ENCODE data around the gene KRT34.

GRCh38 chr17:41417576-41418015, 35.5 kb upstream of the KRT34 start:
- TF ChIP-seq SIN3A (IDR thresholded peaks at IDR 0.05; ENCODE audit: borderline replicate concordance, low read depth, low read length) (no peak), JUND (IDR thresholded peaks at IDR 0.05) (no peak), EZH2phosphoT487 (IDR thresholded peaks at IDR 0.05; ENCODE audit: borderline replicate concordance, low read depth) (no peak), YY1 (IDR thresholded peaks at IDR 0.05; ENCODE audit: low read depth) (no peak), CTCF (IDR thresholded peaks at IDR 0.05) (peak; percentile 52), GABPA (IDR thresholded peaks at IDR 0.05; ENCODE audit: low read depth) (no peak), NRF1 (IDR thresholded peaks at IDR 0.05; ENCODE audit: low read depth, low read length) (no peak), TAF1 (IDR thresholded peaks at IDR 0.05; ENCODE audit: borderline replicate concordance, low read depth, low read length) (no peak)
